HepG2 (cell line): Measurements from ENCODE around the gene MRS2. TPM values are rescaled to one million over a fixed set of nuclear protein-coding genes. Genes with fewer than 3 reads are reported as not detected.

Experiments used
- ATAC-seq: fragments of 200-7000 bp; cut with Tn5 transposase; 3 replicates; pipeline ENCODE4 v1.9.1; 2020; ENCODE audit warnings: mild to moderate bottlenecking, moderate library complexity
- Bru-seq: library from RNA; stranded (reverse); fragments of 400-500 nt; gene quantifications from one replicate; lab custom pipeline; 2021; lab: Mats Ljungman, UMichigan
- BruChase-seq, 2 experiments: library from RNA; stranded (reverse); fragments of 400-500 nt; gene quantifications; one replicate each; lab custom pipeline; 2021; lab: Mats Ljungman, UMichigan
- BruUV-seq: library from RNA; stranded (reverse); fragments of 400-500 nt; replicated peaks from 2 replicates; lab custom pipeline; 2021; lab: Mats Ljungman, UMichigan
- CTCF ChIA-PET: fragments of 300-600 bp; formaldehyde crosslinking; extraction: SDS; loops from one replicate; lab custom pipeline; 2021; ENCODE audit warnings: low total read pairs, inconsistent platforms, low intra/inter-chr PET ratio; lab: Yijun Ruan, JAX
- POLR2A ChIA-PET: fragments of 350-600 bp; sonication (Branson Sonifier 250); formaldehyde crosslinking; loops from one replicate; lab custom pipeline; 2020; ENCODE audit warnings: antibody characterized with exemption, inconsistent platforms; lab: Yijun Ruan, JAX
- DNase-seq: peaks from one replicate; pipeline ENCODE4 v3.0.0-alpha.2; 2015; ENCODE audit warnings: low spot score
- FAIRE-seq: peaks from 3 replicates; lab custom pipeline; 2011; peaks lifted over from hg19 to GRCh38; lab: Jason Lieb, UNC
- H2AFZ ChIP-seq: one replicate; pipeline ENCODE4 v1.6.1; 2011; ENCODE audit warnings: low read length, inconsistent platforms
- H3K27ac ChIP-seq: fragments of 300-600 bp; 3 replicates; pipeline ENCODE4 v1.8.0; 2011; ENCODE audit warnings: mixed run types, mild to moderate bottlenecking, mixed read lengths, low read length, inconsistent platforms; ENCODE audit not compliant: insufficient read depth; ENCODE audit errors: extremely low read length
- H3K27me3 ChIP-seq, 2 experiments: fragments of 200-600 bp in 1 of 2; 2 replicates in 1 of 2; 3 replicates in 1 of 2; pipeline versions ENCODE4 v1.6.0 to v1.8.0; 2011; ENCODE audit warnings: low read length in 2 of 2, mild to moderate bottlenecking in 2 of 2, moderate library complexity in 2 of 2, inconsistent platforms in 1 of 2; ENCODE audit not compliant: insufficient read depth in 2 of 2, control insufficient read depth in 1 of 2
- H3K36me3 ChIP-seq, 2 experiments: fragments of 200-600 bp in 1 of 2; replicated peaks in 1 of 2; 2 replicates in 1 of 2; 3 replicates in 1 of 2; pipeline versions ENCODE4 v1.5.1 to v1.8.0; 2011; ENCODE audit warnings: low read length in 2 of 2, inconsistent platforms in 1 of 2; ENCODE audit not compliant: insufficient read depth in 2 of 2, control insufficient read depth in 1 of 2
- H3K4me1 ChIP-seq: 2 replicates; pipeline ENCODE4 v1.5.1; 2012; ENCODE audit warnings: low read length, inconsistent platforms; ENCODE audit not compliant: insufficient read depth
- H3K4me2 ChIP-seq: 2 replicates; pipeline ENCODE4 v1.6.0; 2011; ENCODE audit warnings: low read depth, low read length, inconsistent platforms
- H3K4me3 ChIP-seq, 3 experiments: fragments of 200-600 bp in 1 of 3; sonication (generic), shearing (Covaris generic) in 1 of 3; replicated peaks in 1 of 3; 2 replicates each; pipeline ENCODE4 v1.5.1; 2011 to 2016; ENCODE audit warnings: low read length in 3 of 3, inconsistent platforms in 2 of 3, low read depth in 2 of 3, mild to moderate bottlenecking in 2 of 3, control low read depth in 1 of 3, mixed read lengths in 1 of 3; ENCODE audit not compliant: insufficient read depth in 1 of 3
- H3K79me2 ChIP-seq: one replicate; pipeline ENCODE4 v1.6.1; 2011; ENCODE audit warnings: low read length, inconsistent platforms; ENCODE audit not compliant: insufficient read depth
- H3K9ac ChIP-seq: 2 replicates; pipeline ENCODE4 v1.6.0; 2011; ENCODE audit warnings: mild to moderate bottlenecking, low read depth, low read length, inconsistent platforms; ENCODE audit not compliant: insufficient read depth
- H3K9me3 ChIP-seq: 2 replicates; pipeline ENCODE4 v1.5.1; 2012; ENCODE audit warnings: mild to moderate bottlenecking, low read length
- H4K20me1 ChIP-seq: 2 replicates; pipeline ENCODE4 v1.6.0; 2011; ENCODE audit warnings: inconsistent platforms, mild to moderate bottlenecking, low read length, moderate library complexity; ENCODE audit not compliant: insufficient read depth
- ATF6 ChIP-seq: sonication (generic); formaldehyde crosslinking; conservative IDR thresholded peaks from 2 replicates; pipeline ENCODE4 v1.4.0; 2020; ENCODE audit warnings: missing genetic modification reagents
- CHCHD3 ChIP-seq: sonication (generic); formaldehyde crosslinking; IDR thresholded peaks from 2 replicates; pipeline ENCODE4 v1.8.0; 2022; ENCODE audit warnings: mild to moderate bottlenecking, missing genetic modification reagents, moderate library complexity
- ELF1 ChIP-seq: sonication (generic); formaldehyde crosslinking; IDR thresholded peaks from 2 replicates; pipeline ENCODE4 v1.4.0; 2020; ENCODE audit warnings: missing genetic modification reagents
- ETV6 ChIP-seq: sonication (generic); formaldehyde crosslinking; conservative IDR thresholded peaks from 2 replicates; pipeline ENCODE4 v1.4.0; 2020; ENCODE audit warnings: missing genetic modification reagents
- FOSL2 ChIP-seq: sonication (generic); formaldehyde crosslinking; IDR thresholded peaks from 2 replicates; pipeline ENCODE4 v1.4.0; 2020; ENCODE audit warnings: missing genetic modification reagents
- KLF12 ChIP-seq: sonication (generic); formaldehyde crosslinking; IDR thresholded peaks from 2 replicates; pipeline ENCODE4 v1.4.0; 2020; ENCODE audit warnings: missing genetic modification reagents, borderline replicate concordance
- ONECUT2 ChIP-seq: sonication (generic); formaldehyde crosslinking; IDR thresholded peaks from 2 replicates; pipeline ENCODE4 v1.4.0; 2020; ENCODE audit warnings: missing genetic modification reagents
- POLR2AphosphoS5 ChIP-seq: IDR thresholded peaks from 2 replicates; pipeline ENCODE4 v1.6.1; 2012; ENCODE audit warnings: low read depth, low read length
- SETDB1 ChIP-seq: sonication (generic); formaldehyde crosslinking; IDR thresholded peaks from 2 replicates; pipeline ENCODE4 v1.5.1; 2020; ENCODE audit warnings: missing genetic modification reagents, mild to moderate bottlenecking, borderline replicate concordance
- TAF1 ChIP-seq: sonication (generic); formaldehyde crosslinking; IDR thresholded peaks from 2 replicates; pipeline ENCODE4 v1.4.0; 2020; ENCODE audit warnings: missing genetic modification reagents
- THAP11 ChIP-seq: IDR thresholded peaks from 2 replicates; pipeline ENCODE4 v1.6.1; 2016; ENCODE audit warnings: missing biosample characterization, missing genetic modification reagents
- ZNF253 ChIP-seq: sonication (generic); formaldehyde crosslinking; IDR thresholded peaks from 2 replicates; pipeline ENCODE4 v1.8.0; 2022; ENCODE audit warnings: mild to moderate bottlenecking, missing genetic modification reagents, borderline replicate concordance
- ZNF572 ChIP-seq: sonication (generic); formaldehyde crosslinking; IDR thresholded peaks from 2 replicates; pipeline ENCODE4 v1.5.1; 2020; ENCODE audit warnings: mild to moderate bottlenecking, missing genetic modification reagents
- ZNF777 ChIP-seq: sonication (generic); formaldehyde crosslinking; IDR thresholded peaks from 2 replicates; pipeline ENCODE4 v1.4.0; 2020; ENCODE audit warnings: missing genetic modification reagents
- WGBS: methylation state at CpG from one replicate; pipeline ENCODE4 v1.1.6; 2017; ENCODE audit warnings: low lambda C conversion rate; 5-methylcytosine and 5-hydroxymethylcytosine counted together
- in situ Hi-C: cut with HindIII; loops from 2 replicates; pipeline ENCODE4 v1.10.0; 2017; ENCODE audit warnings: low pct_unique_long_range_greater_than_20kb; ENCODE audit not compliant: extremely low pct_ligation_motif_present
- intact Hi-C: fragments of 100-400 bp; cut with micrococcal nuclease; formaldehyde crosslinking; loops from one replicate; pipeline ENCODE4 v1.10.0; 2022; ENCODE audit not compliant: unreplicated experiment
- long read RNA-seq, 2 experiments: library from RNA in 1 of 2; library from polyadenylated mRNA in 1 of 2; stranded (forward) in 1 of 2; unstranded in 1 of 2; transcript quantifications; one replicate each; pipeline ENCODE4 v2.0.0, GENCODE V29; 2019 to 2022
- polyA minus RNA-seq, 3 experiments: library from RNA; depleted of rRNA, polyadenylated mRNA; stranded (reverse); fragments of >200 nt; gene quantifications; 2 replicates each; pipeline ENCODE4 v1.2.3, GENCODE V29; 2011; ENCODE audit warnings: low replicate concordance in 1 of 3
- polyA plus RNA-seq, 8 experiments: library from polyadenylated mRNA; depleted of rRNA in 3 of 8; stranded (reverse) in 7 of 8; unstranded in 1 of 8; fragments of >200 nt; fragmentation: Illumina TruSeq in 4 of 8; extraction: Trizol in 4 of 8; gene quantifications; 2 replicates each; pipeline versions ENCODE4 v1.2.1 to v1.2.3, GENCODE V29; 2011 to 2016; ENCODE audit warnings: low read depth in 4 of 8, missing spikeins in 1 of 8, mixed read lengths in 1 of 8; ENCODE audit not compliant: insufficient read depth in 1 of 8
- total RNA-seq, 5 experiments: library from RNA; depleted of rRNA; stranded (reverse); fragments of >200 nt; fragmentation: Illumina TruSeq; extraction: Trizol; gene quantifications; 2 replicates each; pipeline ENCODE4 v1.2.3, GENCODE V29; 2016; ENCODE audit warnings: low read depth in 1 of 5

MRS2 gene, protein sequence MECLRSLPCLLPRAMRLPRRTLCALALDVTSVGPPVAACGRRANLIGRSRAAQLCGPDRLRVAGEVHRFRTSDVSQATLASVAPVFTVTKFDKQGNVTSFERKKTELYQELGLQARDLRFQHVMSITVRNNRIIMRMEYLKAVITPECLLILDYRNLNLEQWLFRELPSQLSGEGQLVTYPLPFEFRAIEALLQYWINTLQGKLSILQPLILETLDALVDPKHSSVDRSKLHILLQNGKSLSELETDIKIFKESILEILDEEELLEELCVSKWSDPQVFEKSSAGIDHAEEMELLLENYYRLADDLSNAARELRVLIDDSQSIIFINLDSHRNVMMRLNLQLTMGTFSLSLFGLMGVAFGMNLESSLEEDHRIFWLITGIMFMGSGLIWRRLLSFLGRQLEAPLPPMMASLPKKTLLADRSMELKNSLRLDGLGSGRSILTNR
- total RNA-seq (2016; rRNA removed; fragmentation: Illumina TruSeq; extraction: Trizol) (83.8 and 90.2 TPM in 2 replicates), polyA plus RNA-seq (2011; rRNA removed) (22.0 and 31.1 TPM in 2 replicates), polyA minus RNA-seq (2011; rRNA and poly(A)+ RNA removed; ENCODE audit: low replicate concordance) (16.3 and 37.2 TPM in 2 replicates), Bru-seq, nascent RNA (percentile 92 among the genes with signal in this experiment), BruChase-seq, experiment 1, labeled RNA remaining after a 6-hour chase (percentile 87 among the genes with signal in this experiment), BruChase-seq, experiment 2, labeled RNA remaining after a 2-hour chase (percentile 88 among the genes with signal in this experiment)
- 24.9 and 25.3 TPM in 2 replicates for total RNA-seq (2016; cell fraction: cytosol; rRNA removed; fragmentation: Illumina TruSeq; extraction: Trizol; ENCODE audit: low read depth)
- 83.6 and 84.1 TPM in 2 replicates for total RNA-seq (2016; cell fraction: insoluble cytoplasmic fraction; rRNA removed; fragmentation: Illumina TruSeq; extraction: Trizol)
- 55.9 and 57.0 TPM in 2 replicates for total RNA-seq (2016; cell fraction: membrane; rRNA removed; fragmentation: Illumina TruSeq; extraction: Trizol)
- 67.1 and 77.0 TPM in 2 replicates for total RNA-seq (2016; cell fraction: nucleus; rRNA removed; fragmentation: Illumina TruSeq; extraction: Trizol)
- polyA plus RNA-seq (2011; cell fraction: cytosol; rRNA removed), result 20.5 and 21.1 TPM in 2 replicates
- polyA plus RNA-seq (2011; cell fraction: nucleus; rRNA removed), result 31.6 and 35.0 TPM in 2 replicates
- 25.2 and 37.6 TPM in 2 replicates for polyA plus RNA-seq (2012)
- polyA plus RNA-seq (2016; cell fraction: cytosol; fragmentation: Illumina TruSeq; extraction: Trizol; ENCODE audit: low read depth), result 12.3 and 19.0 TPM in 2 replicates
- polyA plus RNA-seq (2016; cell fraction: insoluble cytoplasmic fraction; fragmentation: Illumina TruSeq; extraction: Trizol; ENCODE audit: low read depth), result 74.2 and 76.1 TPM in 2 replicates
- 32.7 and 42.2 TPM in 2 replicates for polyA plus RNA-seq (2016; cell fraction: membrane; fragmentation: Illumina TruSeq; extraction: Trizol; ENCODE audit: low read depth)
- 92.0 and 106 TPM in 2 replicates for polyA plus RNA-seq (2016; cell fraction: nucleus; fragmentation: Illumina TruSeq; extraction: Trizol; ENCODE audit: insufficient read depth, low read depth)
- 29.2 and 31.6 TPM in 2 replicates for polyA minus RNA-seq (2011; cell fraction: cytosol; rRNA and poly(A)+ RNA removed)
- 41.7 and 50.5 TPM in 2 replicates for polyA minus RNA-seq (2011; cell fraction: nucleus; rRNA and poly(A)+ RNA removed)
- long read RNA-seq, experiment 1, transcript MRS2-202 (10 exons, 1,740 nt), result minor isoform, 27 of 88 reads
- long read RNA-seq, experiment 1, transcript MRS2-203 (11 exons, 3,313 nt), result major isoform, 36 of 88 reads
- long read RNA-seq, experiment 1, partial matches to known transcripts, result 5 of 88 reads
- long read RNA-seq, experiment 1, other reads (novel, unspliced or antisense), result 18 of 88 reads
- long read RNA-seq, experiment 2, transcript MRS2-202 (10 exons, 1,740 nt), result minor isoform, 10 of 83 reads
- long read RNA-seq, experiment 2, transcript MRS2-203 (11 exons, 3,313 nt), result major isoform, 20 of 83 reads
- long read RNA-seq, experiment 2, partial matches to known transcripts, result 47 of 83 reads
- long read RNA-seq, experiment 2, other reads (novel, unspliced or antisense), result 6 of 83 reads

GRCh38 chr6:24402697-24403500, at the start of gene MRS2:
MRS2 (plus strand) TSS chr6:24402936; CDS start chr6:24403047, 111 bp downstream.
- Histone ChIP-seq H3K27me3 (no peaks in the 10 kb centered on the region; a peak in 1 of 5 replicates), H3K79me2 (peaks cover 38% of the 10 kb centered on the region), H3K27ac (peak within 1 kb of the TSS; percentile 79), H3K4me3 (peak within 1 kb of the TSS; percentile 78 to 95 (median 83)), H3K36me3 (peaks cover 6 to 7% of the 10 kb centered on the region in 2 experiments), H3K9me3 (no peaks in the 10 kb centered on the region), H3K9ac (peak within 1 kb of the TSS; percentile 90), H3K4me2 (peak within 1 kb of the TSS; percentile 88), H3K4me1 (peaks cover 71% of the 10 kb centered on the region), H2AFZ (peak within 1 kb of the TSS; percentile 56), H4K20me1 (peaks cover 6% of the 10 kb centered on the region)
- BruUV-seq, result no TSS peak
- CTCF ChIA-PET, result interaction anchor here (1.7 kb wide), 1 partner anchor 120 kb away, joined by 4 read pairs; no protein-coding TSS in a partner anchor
- ATAC-seq (peak; percentile 96), FAIRE-seq (no peak), DNase-seq (peak; percentile 85)
- intact Hi-C loops (loop anchor here (1.0 to 5.0 kb wide), 3 partner anchors 18 to 341 kb away; no protein-coding TSS in a partner anchor), in situ Hi-C loops (no loop called here)
- POLR2A ChIA-PET, result interaction anchor here (0.8 to 1.0 kb wide), 3 partner anchors 10 to 264 kb away, joined by 3 read pairs; partner anchors contain the start of genes ACOT13 and TDP2
- under 1% methylated on average over 23 of the region's 63 CpGs for WGBS
- TF ChIP-seq ETV6 (CRISPR knock-in tag) (no peak), ATF6 (CRISPR knock-in tag) (no peak), POLR2AphosphoS5 (peak; percentile 96), THAP11 (CRISPR knock-in tag) (peak; percentile 86), ONECUT2 (no peak; the same call in 1 of the 2 replicates), ZNF253 (CRISPR knock-in tag) (peak; percentile 93), ZNF777 (CRISPR knock-in tag) (peak; percentile 73), KLF12 (CRISPR knock-in tag) (no peak), TAF1 (peak; percentile 98), ZNF572 (0 out of 2 replicates have a peak, but pooled peaks have one; percentile 69), SETDB1 (CRISPR knock-in tag) (no peak), ELF1 (peak; percentile 18; the same call in 1 of the 2 replicates), CHCHD3 (CRISPR knock-in tag) (peak; percentile 92), FOSL2 (CRISPR knock-in tag) (peak; percentile 30)
